Measurements from ENCODE around the gene SYNDIG1. TPM values are rescaled to one million over a fixed set of nuclear protein-coding genes. Genes with fewer than 3 reads are reported as not detected.

SYNDIG1 gene
- total RNA-seq, 6 experiments from 2014 or later = 0.14 to 0.31 TPM; not detected in 4

- TF ChIP-seq CTCF (IDR thresholded peaks at IDR 0.05) = no peak
- Mint-ChIP-seq H3K4me3 (no peak overlapping the region), H3K4me1 (ENCODE audit: low read depth) (no peaks in the 10 kb centered on the region), H3K27ac (no peak overlapping the region), H3K9me3 (peaks cover 5% of the 10 kb centered on the region; the same call in 1 of the 2 replicates), H3K27me3 (ENCODE audit: insufficient read depth) (peaks cover 2% of the 10 kb centered on the region; the same call in 1 of the 2 replicates), H3K36me3 (ENCODE audit: low read depth) (no peaks in the 10 kb centered on the region; the same call in 1 of the 2 replicates)
- no peak for DNase-seq
Measured at GRCh38 chr20:24559114-24559732, 89.8 kb downstream of the SYNDIG1 start.

GRCh38 chr20:24560571-24561491 lies 91.4 kb downstream of the SYNDIG1 start:
- no peak for DNase-seq
- TF ChIP-seq CTCF (IDR thresholded peaks at IDR 0.05) = no peak
- no peaks in the 10 kb centered on the region; the same call in 1 of the 2 replicates for H3K36me3 Mint-ChIP-seq (ENCODE audit: low read depth)
- no peak overlapping the region for H3K27ac Mint-ChIP-seq
- peaks cover 6% of the 10 kb centered on the region; the same call in 1 of the 2 replicates for H3K27me3 Mint-ChIP-seq (ENCODE audit: insufficient read depth)
- no peak overlapping the region for H3K4me3 Mint-ChIP-seq
- no peaks in the 10 kb centered on the region for H3K4me1 Mint-ChIP-seq (ENCODE audit: low read depth)
- H3K9me3 Mint-ChIP-seq = peaks cover 5% of the 10 kb centered on the region; the same call in 1 of the 2 replicates

GRCh38 chr20:24565835-24566351 lies 96.5 kb downstream of the SYNDIG1 start:
- no peaks in the 10 kb centered on the region for H3K4me1 Mint-ChIP-seq (ENCODE audit: low read depth)
- no peak for TF ChIP-seq CTCF (IDR thresholded peaks at IDR 0.05)
- H3K4me3 Mint-ChIP-seq = no peak overlapping the region
- no peak overlapping the region for H3K27ac Mint-ChIP-seq
- no peaks in the 10 kb centered on the region for H3K36me3 Mint-ChIP-seq (ENCODE audit: low read depth)
- DNase-seq = no peak
- H3K27me3 Mint-ChIP-seq (ENCODE audit: insufficient read depth) = peaks cover 29% of the 10 kb centered on the region
- H3K9me3 Mint-ChIP-seq = no peaks in the 10 kb centered on the region

- Mint-ChIP-seq H3K36me3 (ENCODE audit: low read depth) (no peaks in the 10 kb centered on the region), H3K4me3 (no peak overlapping the region), H3K27me3 (ENCODE audit: insufficient read depth) (peaks cover 30% of the 10 kb centered on the region), H3K4me1 (ENCODE audit: low read depth) (no peaks in the 10 kb centered on the region), H3K9me3 (no peaks in the 10 kb centered on the region), H3K27ac (no peak overlapping the region)
- no peak for DNase-seq
- TF ChIP-seq CTCF (IDR thresholded peaks at IDR 0.05) = no peak
Measured at GRCh38 chr20:24566656-24567055, 97.2 kb downstream of the SYNDIG1 start.

- no peaks in the 10 kb centered on the region for H3K4me1 Mint-ChIP-seq (ENCODE audit: low read depth)
- H3K36me3 Mint-ChIP-seq (ENCODE audit: low read depth) = no peaks in the 10 kb centered on the region
- H3K4me3 Mint-ChIP-seq = no peak overlapping the region
- no peak for DNase-seq
- TF ChIP-seq CTCF (IDR thresholded peaks at IDR 0.05) = no peak
- H3K27me3 Mint-ChIP-seq (ENCODE audit: insufficient read depth) = peaks cover 30% of the 10 kb centered on the region
- no peaks in the 10 kb centered on the region for H3K9me3 Mint-ChIP-seq
- H3K27ac Mint-ChIP-seq = no peak overlapping the region
Measured at GRCh38 chr20:24567508-24567907, 98.1 kb downstream of the SYNDIG1 start.
